Adrenal gland (tissue), 12 donors: ENCODE data around the gene NRAS. TPM values are rescaled to one million over a fixed set of nuclear protein-coding genes. Genes with fewer than 3 reads are reported as not detected.

Experiments
- DNase-seq, 7 donors: peaks; one replicate each; pipeline ENCODE4 v3.0.0-alpha.2; 2019 to 2020
- H3K27ac ChIP-seq, 5 donors: fragments of 200-600 bp; sonication (generic) in 4 of 5; 1 replicate in 3 of 5; 2 replicates in 2 of 5; pipeline versions ENCODE4 v1.5.1 to v1.8.0; 2016 to 2020; ENCODE audit warnings: mild to moderate bottlenecking in 1 of 5
- H3K27me3 ChIP-seq: fragments of 200-600 bp; 2 replicates; pipeline ENCODE4 v1.8.0; 2021
- H3K36me3 ChIP-seq, 2 donors: fragments of 200-600 bp; replicated peaks in 1 of 2; 1 replicate in 1 of 2; 2 replicates in 1 of 2; pipeline versions ENCODE4 v1.5.1 to v1.8.0; 2018 to 2022
- H3K4me1 ChIP-seq, 2 donors: fragments of 200-600 bp; replicated peaks in 1 of 2; 1 replicate in 1 of 2; 2 replicates in 1 of 2; pipeline versions ENCODE4 v1.5.1 to v1.8.0; 2018 to 2021
- H3K4me3 ChIP-seq, 4 donors: fragments of 200-600 bp; sonication (generic) in 3 of 4; one replicate each; pipeline ENCODE4 v1.5.1; 2016 to 2018
- H3K9me3 ChIP-seq, 3 donors: fragments of 200-600 bp; sonication (generic) in 1 of 3; replicated peaks in 1 of 3; 1 replicate in 2 of 3; 2 replicates in 1 of 3; pipeline versions ENCODE4 v1.5.1 to v1.8.0; 2016 to 2021
- POLR2A ChIP-seq, 2 donors: fragments of 450-650 bp; IDR thresholded peaks; one replicate each; pipeline ENCODE4 v1.6.1; 2017; ENCODE audit warnings: antibody characterized with exemption in 2 of 2, mild to moderate bottlenecking in 2 of 2, moderate library complexity in 1 of 2
- WGBS, 4 donors: extraction: QIAGEN DNeasy Blood & Tissue Kit in 2 of 4; methylation state at CpG; one replicate each; pipeline versions ENCODE4 v1.1.5 to v1.1.7; 2013 to 2017; 5-methylcytosine and 5-hydroxymethylcytosine counted together
- intact Hi-C, 2 donors: fragments of 100-400 bp; cut with DNase I; formaldehyde crosslinking; loops; one replicate each; pipeline versions ENCODE4 v1.14.1 to v1.15.0; 2022 to 2023
- polyA plus RNA-seq, 3 donors: library from polyadenylated mRNA; stranded (reverse); fragments of 200-250 nt in 2 of 3; fragments of 350-450 nt in 1 of 3; fragmentation: Illumina TruSeq in 1 of 3; extraction: RNeasy Lipid Tissue Mini Kit (QIAGEN cat#74804) in 1 of 3; gene quantifications; one replicate each; pipeline ENCODE4 v1.2.3, GENCODE V29; 2013 to 2014
- total RNA-seq, 9 donors: library from RNA; depleted of rRNA in 4 of 9; stranded (reverse); fragments of >200 nt in 4 of 9; fragments of 120-200 nt in 1 of 9; fragmentation: NEBNext Ultra II Directional in 1 of 9; extraction: Animal tissue kit (Norgen Biotek cat#: 25700) in 1 of 9; gene quantifications; one replicate each; pipeline versions ENCODE4 v1.1.0 to v1.2.4, GENCODE V29; 2013 to 2023
- TF ChIP-seq, protein P1 (sequence below), 6 experiments: fragments of 450-650 bp in 4 of 6; fragments of 200-600 bp in 2 of 6; sonication (generic) in 1 of 6; IDR thresholded peaks; 1 replicate in 5 of 6; 2 replicates in 1 of 6; pipeline versions ENCODE4 v1.5.1 to v1.8.0; 2016 to 2021; ENCODE audit warnings: antibody characterized with exemption in 6 of 6, mild to moderate bottlenecking in 2 of 6, moderate library complexity in 1 of 6
- donor health status: healthy with polysubstance abuse.
- donor health status: Bipolar disorder and iron deficiency.
- donor health status: DM: yes; HTN: yes; CAD: no.
- donor health status: DM: no; HTN: no; CAD: no.
- donor health status: DM: no; HTN: no; CAD: no.
- donor health status: DM: yes; HTN: yes; CAD: no.

The NRAS gene
- total and polyA plus RNA-seq, 12 donors, result 5.8 to 46.6 (median 18.7) TPM

DNA sequence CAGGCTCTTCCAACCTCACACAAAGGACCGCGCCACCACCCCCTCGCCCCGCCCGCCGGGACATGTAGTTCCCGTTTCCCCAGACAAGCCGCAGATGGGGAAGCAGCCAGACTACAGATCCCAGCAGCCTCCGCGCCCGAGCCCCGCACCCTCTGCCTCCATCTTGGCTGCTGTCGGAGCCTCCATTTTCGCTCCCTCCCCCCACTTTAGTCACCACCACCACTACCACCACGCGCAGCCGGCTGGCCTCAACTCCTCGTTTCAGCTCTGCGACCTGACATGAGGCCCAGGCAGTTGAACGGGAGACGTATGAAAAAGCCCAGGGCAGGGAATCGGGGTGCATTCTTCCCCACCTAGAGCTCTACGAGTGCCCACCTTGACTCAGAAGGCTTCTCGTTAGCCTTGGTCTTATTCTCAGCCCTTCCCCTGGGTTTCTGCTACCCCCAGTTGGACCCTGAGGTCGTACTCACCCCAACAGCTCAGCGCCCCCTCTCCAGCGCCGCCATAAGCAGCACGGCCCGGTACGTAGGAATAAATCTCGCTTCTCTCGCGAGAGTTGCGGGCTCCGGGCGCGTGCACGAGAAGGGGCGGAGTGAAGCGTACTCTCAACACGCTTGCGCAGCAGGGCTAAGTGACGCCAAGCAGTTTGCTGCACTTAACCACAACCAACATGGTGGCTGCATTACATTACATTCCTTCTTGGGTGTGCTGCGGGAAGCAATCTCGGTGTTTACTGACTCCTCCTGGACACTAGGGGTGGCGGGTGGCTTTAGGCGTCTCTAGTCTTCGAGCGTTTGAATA lies 41.1 kb upstream of the NRAS start, which contains the start of gene CSDE1:
CSDE1 (minus strand) TSS at position 530 of the 801 bp plus-strand sequence. CDS start 18,094 bp downstream, outside the sequence.
- Histone ChIP-seq H3K27me3 (no peaks in the 10 kb centered on the region), H3K9me3 (no peaks in the 10 kb centered on the region), H3K36me3 (no peaks in the 10 kb centered on the region), H3K4me3 (peak within 1 kb of the TSS; percentile 78 to 94 (median 82)), H3K27ac (peak within 1 kb of the TSS; percentile 91 to 100 (median 99)), H3K4me1 (peaks cover 30 to 47% of the 10 kb centered on the region in 2 donors)
- TF ChIP-seq, protein P1, sequence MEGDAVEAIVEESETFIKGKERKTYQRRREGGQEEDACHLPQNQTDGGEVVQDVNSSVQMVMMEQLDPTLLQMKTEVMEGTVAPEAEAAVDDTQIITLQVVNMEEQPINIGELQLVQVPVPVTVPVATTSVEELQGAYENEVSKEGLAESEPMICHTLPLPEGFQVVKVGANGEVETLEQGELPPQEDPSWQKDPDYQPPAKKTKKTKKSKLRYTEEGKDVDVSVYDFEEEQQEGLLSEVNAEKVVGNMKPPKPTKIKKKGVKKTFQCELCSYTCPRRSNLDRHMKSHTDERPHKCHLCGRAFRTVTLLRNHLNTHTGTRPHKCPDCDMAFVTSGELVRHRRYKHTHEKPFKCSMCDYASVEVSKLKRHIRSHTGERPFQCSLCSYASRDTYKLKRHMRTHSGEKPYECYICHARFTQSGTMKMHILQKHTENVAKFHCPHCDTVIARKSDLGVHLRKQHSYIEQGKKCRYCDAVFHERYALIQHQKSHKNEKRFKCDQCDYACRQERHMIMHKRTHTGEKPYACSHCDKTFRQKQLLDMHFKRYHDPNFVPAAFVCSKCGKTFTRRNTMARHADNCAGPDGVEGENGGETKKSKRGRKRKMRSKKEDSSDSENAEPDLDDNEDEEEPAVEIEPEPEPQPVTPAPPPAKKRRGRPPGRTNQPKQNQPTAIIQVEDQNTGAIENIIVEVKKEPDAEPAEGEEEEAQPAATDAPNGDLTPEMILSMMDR (IDR thresholded peaks at IDR 0.05), result peak in 5 of 6 experiments; percentile 20 to 48 (median 36)
- TF ChIP-seq POLR2A (IDR thresholded peaks at IDR 0.05), result peak; percentile 93 to 97
- intact Hi-C loops, result no loop called here
- 0 to 1% (median 0%) methylated on average over 21 to 50 of the region's 50 CpGs for WGBS, 4 donors
- peak; percentile 97 to 99 (median 98) for DNase-seq

DNA sequence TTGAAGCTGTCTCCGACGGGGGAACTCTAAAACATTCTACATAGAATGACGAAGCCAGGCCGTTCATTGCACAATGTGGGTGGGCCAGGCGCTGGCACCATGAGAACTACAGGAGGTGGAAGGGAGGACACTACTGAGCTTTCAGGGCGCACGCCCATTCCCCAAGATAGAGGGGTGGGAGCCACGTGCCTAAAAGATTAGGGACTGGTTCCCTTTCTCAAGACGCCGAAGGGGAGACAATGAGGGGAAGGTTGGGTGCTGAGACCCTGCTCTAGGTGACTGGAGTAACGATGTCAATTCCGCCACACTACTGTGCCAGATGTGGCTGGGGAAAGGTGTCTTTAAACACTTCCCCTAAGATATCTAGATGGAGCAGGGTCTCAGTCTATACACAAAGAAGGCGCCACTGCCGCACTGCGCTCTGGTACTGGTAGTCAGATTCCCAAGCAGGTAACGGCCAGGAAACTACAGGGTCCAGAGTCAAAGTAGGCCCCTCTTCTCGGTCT lies 40.4 kb upstream of the NRAS start:
- Histone ChIP-seq H3K4me1 (peaks cover 37 to 53% of the 10 kb centered on the region in 2 donors), H3K4me3 (peak overlapping the region; percentile 78 to 94 (median 82)), H3K27ac (peak overlapping the region; percentile 91 to 100 (median 99)), H3K36me3 (no peaks in the 10 kb centered on the region), H3K27me3 (no peaks in the 10 kb centered on the region), H3K9me3 (no peaks in the 10 kb centered on the region)
- peak; percentile 40 to 76 (median 60) for DNase-seq
- TF ChIP-seq, protein P1 (IDR thresholded peaks at IDR 0.05), result no peak
- TF ChIP-seq POLR2A (IDR thresholded peaks at IDR 0.05), result peak in 1 of 2 donors; percentile 18
- 0 to 1% (median 1%) methylated on average over 8 to 17 of the region's 17 CpGs for WGBS, 4 donors
- intact Hi-C loops, result no loop called here

DNA sequence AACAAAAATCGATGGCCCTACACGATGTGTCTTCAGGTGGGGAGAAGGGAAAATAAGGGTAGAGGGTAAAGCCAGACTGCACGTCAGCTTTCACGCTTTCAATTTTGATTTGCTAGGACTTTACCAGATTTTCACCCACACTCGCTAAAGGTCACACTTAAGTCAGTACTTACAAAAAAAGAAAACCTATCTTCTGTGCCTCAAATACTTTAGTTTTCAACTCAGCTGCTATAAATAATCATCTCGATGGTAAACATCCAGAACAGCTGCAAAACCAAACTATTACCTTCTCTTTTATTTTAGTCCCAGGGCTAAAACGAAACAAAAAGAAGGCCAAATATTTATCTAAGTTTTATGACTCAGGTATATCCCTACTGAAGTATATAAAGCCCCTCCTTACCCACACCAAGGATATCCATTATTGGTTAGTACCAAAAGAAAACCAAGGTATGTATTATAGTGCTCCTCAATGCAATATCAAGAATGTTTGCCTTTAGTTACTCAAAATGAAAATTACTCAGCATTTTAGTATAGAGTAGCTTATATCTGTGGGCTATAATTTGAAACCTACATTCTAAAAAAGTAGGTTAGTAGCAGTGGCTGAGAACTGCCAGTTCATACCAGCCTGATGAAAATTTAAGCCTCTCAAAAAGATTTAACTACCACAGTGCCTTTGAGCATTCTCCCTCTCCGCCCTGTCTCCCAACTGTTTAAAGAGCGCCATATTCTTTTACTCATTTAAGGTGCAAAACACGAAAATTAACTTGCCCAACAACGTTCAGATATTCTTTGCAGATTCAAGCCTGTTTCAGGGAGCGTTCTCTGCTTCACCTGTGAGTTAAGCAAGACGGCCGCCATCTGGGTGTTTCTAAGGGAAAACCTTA lies 39.7 kb upstream of the NRAS start:
- H3K27ac ChIP-seq, result peak overlapping the region; percentile 91 to 100 (median 99)
- intact Hi-C loops, result no loop called here
- no peak for TF ChIP-seq POLR2A (IDR thresholded peaks at IDR 0.05)
- TF ChIP-seq, protein P1 (IDR thresholded peaks at IDR 0.05), result no peak
- H3K36me3 ChIP-seq, result no peaks in the 10 kb centered on the region
- H3K4me1 ChIP-seq, result peaks cover 43 to 61% of the 10 kb centered on the region in 2 donors
- H3K27me3 ChIP-seq, result no peaks in the 10 kb centered on the region
- peak overlapping the region; percentile 78 to 94 (median 82) for H3K4me3 ChIP-seq
- DNase-seq, result no peak
- 20 to 23% (median 21%) methylated on average over 14 of the region's 14 CpGs for WGBS, 4 donors
- no peaks in the 10 kb centered on the region for H3K9me3 ChIP-seq
